ENCODE results near the gene GDPGP1.
A peak's percentile ranks its signal among the peaks of the same experiment; 100 is the strongest.

GDPGP1 gene

GRCh38 chr15:90225504-90226234, 8.3 kb upstream of the GDPGP1 start:
- DNase-seq (ENCODE audit: low read depth, low spot score): no peak

GRCh38 chr15:90227336-90227735, 6.7 kb upstream of the GDPGP1 start:
- DNase-seq (ENCODE audit: low read depth, low spot score): no peak

- DNase-seq (ENCODE audit: low read depth, low spot score): no peak
Observed at GRCh38 chr15:90227816-90228772, 5.9 kb upstream of the GDPGP1 start.

GRCh38 chr15:90228960-90229359, 5.0 kb upstream of the GDPGP1 start:
- DNase-seq (ENCODE audit: low read depth, low spot score): no peak

- no peak for DNase-seq (ENCODE audit: low read depth, low spot score)
Observed at GRCh38 chr15:90230071-90230494, 3.9 kb upstream of the GDPGP1 start.

- no peak for DNase-seq (ENCODE audit: low read depth, low spot score)
Observed at GRCh38 chr15:90230610-90231009, 3.4 kb upstream of the GDPGP1 start.

- DNase-seq (ENCODE audit: low read depth, low spot score): peak; percentile 30
Observed at GRCh38 chr15:90231028-90232017, 2.7 kb upstream of the GDPGP1 start.

- no peak for DNase-seq (ENCODE audit: low read depth, low spot score)
Observed at GRCh38 chr15:90232196-90232595, 1.8 kb upstream of the GDPGP1 start.

- no peak for DNase-seq (ENCODE audit: low read depth, low spot score)
Observed at GRCh38 chr15:90232941-90233386, 1.0 kb upstream of the GDPGP1 start.

- peak; percentile 96 for DNase-seq (ENCODE audit: low read depth, low spot score)
Observed at GRCh38 chr15:90233387-90234095, 468 bp upstream of the GDPGP1 start, which contains the start of gene CIB1. Gene CIB1 (minus strand): TSS chr15:90233941. CDS start chr15:90233885, 56 bp downstream.

GRCh38 chr15:90239371-90239770, 5.4 kb downstream of the GDPGP1 start:
- DNase-seq (ENCODE audit: low read depth, low spot score): no peak

- DNase-seq (ENCODE audit: low read depth, low spot score): no peak
Observed at GRCh38 chr15:90240856-90241255, 6.8 kb downstream of the GDPGP1 start.

GRCh38 chr15:90241343-90242192, 7.6 kb downstream of the GDPGP1 start:
- DNase-seq (ENCODE audit: low read depth, low spot score): no peak

- DNase-seq (ENCODE audit: low read depth, low spot score): no peak
Observed at GRCh38 chr15:90243943-90244639, 10.1 kb downstream of the GDPGP1 start.

GRCh38 chr15:90248789-90249202, 14.8 kb downstream of the GDPGP1 start:
- no peak for DNase-seq (ENCODE audit: low read depth, low spot score)

GRCh38 chr15:90249203-90249863, 15.3 kb downstream of the GDPGP1 start, which contains the start of gene TTLL13:
Gene TTLL13 (plus strand): TSS chr15:90249556. CDS start chr15:90250631, 1,075 bp downstream.
- DNase-seq (ENCODE audit: low read depth, low spot score): peak; percentile 58

- DNase-seq (ENCODE audit: low read depth, low spot score): no peak
Observed at GRCh38 chr15:90257776-90258175, 23.8 kb downstream of the GDPGP1 start.

GRCh38 chr15:90259524-90259923, 25.5 kb downstream of the GDPGP1 start:
- no peak for DNase-seq (ENCODE audit: low read depth, low spot score)

Measured in activated naive CD8-positive, alpha-beta T cell treated with anti-CD3 and anti-CD28 coated beads, Interleukin-2, amount 50 U/mL, for 16 hours (primary cell).